Stimulated activated memory B cell treated with anti-CD40 and anti-IgM and Interleukin-4, amounts not matched to agents 10 μg/mL and 1 μg/mL and 100 μg/mL, for 72 hours (primary cell): ENCODE data around the gene KIAA1614.

Experiments
- ATAC-seq: fragments of 150-1000 bp; cut with Tn5 transposase; 2 replicates; pipeline ENCODE4 v1.10.0; 2021
- H3K27ac Mint-ChIP-seq: one replicate; pipeline ENCODE4 v1.8.0; 2022; ENCODE audit warnings: mild to moderate bottlenecking, mixed read lengths
- H3K27me3 Mint-ChIP-seq: one replicate; pipeline ENCODE4 v1.8.0; 2022; ENCODE audit warnings: mixed read lengths
- H3K36me3 Mint-ChIP-seq: one replicate; pipeline ENCODE4 v1.8.0; 2022; ENCODE audit warnings: mixed read lengths
- H3K4me1 Mint-ChIP-seq: one replicate; pipeline ENCODE4 v1.8.0; 2022; ENCODE audit warnings: mixed read lengths
- H3K4me3 Mint-ChIP-seq: one replicate; pipeline ENCODE4 v1.8.0; 2022; ENCODE audit warnings: mild to moderate bottlenecking, moderate library complexity, mixed read lengths
- H3K9me3 Mint-ChIP-seq: one replicate; pipeline ENCODE4 v1.8.0; 2022; ENCODE audit warnings: mixed read lengths

The KIAA1614 gene

DNA sequence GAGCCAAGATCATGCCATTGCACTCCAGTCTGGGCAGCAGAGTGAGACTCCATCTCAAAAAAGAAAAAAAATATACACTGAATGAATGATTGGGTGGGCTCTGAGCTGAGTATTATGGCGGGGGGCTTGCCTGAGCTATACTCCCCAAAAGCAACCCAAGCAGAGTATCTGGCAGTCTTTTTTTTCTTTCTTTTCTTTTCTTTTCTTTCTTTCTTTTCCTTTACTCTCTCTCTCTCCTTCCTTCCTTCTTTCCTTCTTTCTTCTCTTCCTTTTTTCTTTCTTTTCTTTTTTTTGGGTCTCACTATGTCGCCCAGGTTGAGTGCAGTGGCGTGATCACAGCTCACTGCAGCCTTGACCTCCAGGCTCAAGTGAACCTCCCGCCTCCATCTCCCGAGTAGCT lies 27.7 kb downstream of the KIAA1614 start:
- Mint-ChIP-seq H3K27ac (no peak overlapping the region), H3K4me1 (peaks cover 26% of the 10 kb centered on the region), H3K27me3 (peaks cover 8% of the 10 kb centered on the region), H3K36me3 (peaks cover 10% of the 10 kb centered on the region), H3K4me3 (no peak overlapping the region), H3K9me3 (no peaks in the 10 kb centered on the region)
- no peak for ATAC-seq

DNA sequence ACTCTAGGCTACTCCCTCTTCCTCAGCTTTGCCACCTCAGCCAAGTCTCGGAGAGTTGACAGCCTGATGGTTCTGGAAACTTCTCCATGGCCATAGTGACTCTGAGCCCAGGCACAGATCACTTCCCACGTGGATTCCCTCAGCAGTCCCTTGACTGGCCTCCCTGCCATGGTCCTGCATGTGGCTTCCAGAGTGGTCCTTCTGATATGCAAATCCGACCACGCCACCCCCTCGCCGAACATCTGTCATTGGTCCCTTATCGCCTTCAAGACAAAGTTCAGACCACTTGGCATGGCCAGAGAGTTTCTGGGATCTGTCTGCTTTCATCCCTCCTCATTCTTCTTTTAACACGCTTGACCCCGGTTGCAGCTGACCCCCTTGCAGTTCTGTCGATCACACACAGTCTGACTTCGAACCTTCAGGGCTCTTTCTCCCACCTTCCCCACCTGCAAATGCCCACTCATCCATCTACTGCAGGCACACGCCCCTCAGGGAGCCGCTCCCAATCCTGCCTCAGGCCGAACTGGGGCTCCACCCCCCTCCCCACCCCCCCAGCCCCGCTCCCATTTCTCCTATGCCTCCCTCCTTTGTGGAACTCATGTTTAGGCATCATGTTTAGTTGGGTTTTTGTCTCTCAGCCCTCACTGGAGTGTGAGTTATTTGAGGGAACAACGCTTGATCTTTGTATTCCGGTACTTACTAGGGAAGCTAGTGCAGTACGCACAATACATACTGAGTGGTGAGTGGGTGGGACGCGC lies 29.0 kb downstream of the KIAA1614 start:
- Mint-ChIP-seq H3K27ac (no peak overlapping the region), H3K4me1 (peaks cover 18% of the 10 kb centered on the region), H3K36me3 (peaks cover 23% of the 10 kb centered on the region), H3K4me3 (no peak overlapping the region), H3K9me3 (peaks cover 2% of the 10 kb centered on the region), H3K27me3 (peaks cover 8% of the 10 kb centered on the region)
- peak; percentile 3 for ATAC-seq

DNA sequence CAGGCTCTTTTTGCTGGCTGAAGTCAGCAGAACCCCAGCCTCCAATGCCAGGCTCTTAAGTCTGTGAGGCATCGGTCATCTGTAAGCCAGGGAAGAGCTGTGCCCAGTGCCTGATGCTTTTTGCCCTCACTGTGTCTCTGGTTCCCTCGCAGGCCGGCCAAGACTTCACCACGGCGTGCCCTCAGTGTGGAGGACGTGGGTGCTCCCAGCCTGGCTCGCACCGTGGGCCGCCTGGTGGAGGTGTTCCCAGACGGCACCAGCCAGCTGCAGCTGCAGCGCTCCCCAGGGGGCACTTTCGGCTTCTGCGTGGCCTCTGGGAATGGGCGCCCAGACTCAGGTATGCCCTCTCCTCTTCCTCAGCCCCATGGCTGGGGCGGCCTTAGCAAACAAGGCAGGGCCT lies 32.5 kb downstream of the KIAA1614 start:
- Mint-ChIP-seq H3K9me3 (peaks cover 6% of the 10 kb centered on the region), H3K27ac (no peak overlapping the region), H3K36me3 (peaks cover 53% of the 10 kb centered on the region), H3K4me3 (no peak overlapping the region), H3K27me3 (no peaks in the 10 kb centered on the region), H3K4me1 (no peaks in the 10 kb centered on the region)
- no peak for ATAC-seq

DNA sequence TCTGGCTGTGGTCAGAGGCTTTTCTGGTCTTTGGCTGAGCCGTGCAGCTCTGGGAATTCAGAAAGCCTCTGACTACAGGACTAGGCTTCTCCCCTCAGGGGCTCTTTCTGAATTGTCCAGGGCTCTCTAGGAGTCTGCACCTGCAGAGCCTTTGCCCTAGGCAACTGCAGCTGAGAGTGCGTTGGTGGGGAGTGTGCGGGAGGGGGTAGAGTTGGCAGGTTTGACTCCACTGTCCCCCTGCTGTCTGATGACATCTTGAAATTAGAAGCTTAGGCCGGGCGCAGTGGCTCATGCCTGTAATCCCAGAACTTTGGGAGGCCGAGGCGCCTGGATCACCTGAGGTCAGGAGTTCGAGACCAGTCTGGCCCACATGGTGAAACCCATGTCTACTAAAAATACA lies 32.9 kb downstream of the KIAA1614 start:
- peaks cover 55% of the 10 kb centered on the region for H3K36me3 Mint-ChIP-seq
- ATAC-seq = no peak
- peaks cover 6% of the 10 kb centered on the region for H3K9me3 Mint-ChIP-seq
- H3K4me3 Mint-ChIP-seq = no peak overlapping the region
- H3K4me1 Mint-ChIP-seq = no peaks in the 10 kb centered on the region
- no peaks in the 10 kb centered on the region for H3K27me3 Mint-ChIP-seq
- H3K27ac Mint-ChIP-seq = no peak overlapping the region

DNA sequence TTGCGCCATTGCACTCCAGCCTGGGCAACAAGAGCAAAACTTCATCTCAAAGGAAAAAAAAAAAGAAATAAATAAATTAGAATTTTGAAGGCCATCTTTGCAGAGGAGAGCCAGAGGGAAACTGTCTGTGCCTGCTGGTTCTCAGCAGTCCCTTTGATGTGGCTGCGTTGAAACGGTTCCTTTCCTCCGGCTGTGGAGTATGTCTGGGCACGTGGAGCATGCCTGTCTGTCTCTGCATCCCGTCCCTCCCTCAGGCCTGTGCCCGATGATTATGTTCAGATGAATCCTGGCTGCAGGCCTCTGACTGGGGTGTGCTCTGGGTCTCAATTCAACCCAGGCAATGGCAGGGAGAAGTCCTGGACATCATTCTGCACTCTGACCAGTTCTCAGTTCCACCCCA lies 33.4 kb downstream of the KIAA1614 start:
- Mint-ChIP-seq H3K36me3 (peaks cover 55% of the 10 kb centered on the region), H3K27ac (no peak overlapping the region), H3K9me3 (peaks cover 6% of the 10 kb centered on the region), H3K27me3 (no peaks in the 10 kb centered on the region), H3K4me3 (no peak overlapping the region), H3K4me1 (no peaks in the 10 kb centered on the region)
- ATAC-seq = no peak

DNA sequence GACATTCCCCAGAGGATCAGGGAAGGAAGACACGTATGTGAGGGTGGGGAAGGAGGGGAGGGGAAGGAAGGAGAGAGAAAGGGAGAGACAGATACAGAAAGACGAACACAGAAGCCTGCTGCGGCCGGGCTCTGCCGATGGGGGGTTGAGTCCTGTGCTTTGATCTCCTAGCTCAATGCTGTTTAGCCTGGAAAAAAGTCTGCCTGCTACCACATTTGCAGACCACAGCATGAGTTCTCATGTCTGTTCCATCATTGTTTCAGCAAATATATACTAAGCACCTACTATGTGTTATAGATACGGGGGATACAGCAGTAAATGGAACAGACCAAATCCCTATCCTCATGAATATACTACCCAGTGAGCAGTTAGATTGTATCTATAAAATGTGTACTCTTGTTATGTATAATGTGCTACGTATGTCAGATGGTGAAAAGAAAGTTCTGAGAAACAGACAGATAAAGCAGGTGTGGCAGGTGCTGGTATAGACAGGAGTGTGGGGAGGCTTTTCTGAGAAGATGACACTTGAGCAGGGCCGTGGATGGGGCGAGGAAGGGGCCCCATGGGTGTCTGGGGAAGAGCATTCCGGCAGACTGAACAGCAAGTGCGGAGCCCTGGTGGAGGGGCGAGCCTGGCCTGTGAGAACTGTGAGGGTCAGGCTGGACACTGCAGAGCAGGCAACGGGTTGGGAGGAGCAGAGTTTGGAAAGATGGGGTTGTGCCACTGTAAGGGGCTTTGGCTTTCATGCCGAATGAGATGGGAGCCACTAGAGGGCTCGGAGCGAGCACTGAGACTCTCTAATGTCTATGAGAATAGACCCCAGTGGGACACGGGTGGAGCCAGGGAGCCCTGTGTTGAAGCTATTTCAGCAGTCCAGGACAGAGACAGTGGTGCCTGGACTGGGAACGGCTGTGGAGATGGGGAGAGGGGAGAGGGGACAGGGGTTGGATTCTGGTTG lies 34.1 kb downstream of the KIAA1614 start:
- Mint-ChIP-seq H3K4me1 (no peaks in the 10 kb centered on the region), H3K9me3 (peaks cover 6% of the 10 kb centered on the region), H3K27me3 (no peaks in the 10 kb centered on the region), H3K4me3 (no peak overlapping the region), H3K27ac (no peak overlapping the region), H3K36me3 (peaks cover 60% of the 10 kb centered on the region)
- ATAC-seq = no peak

DNA sequence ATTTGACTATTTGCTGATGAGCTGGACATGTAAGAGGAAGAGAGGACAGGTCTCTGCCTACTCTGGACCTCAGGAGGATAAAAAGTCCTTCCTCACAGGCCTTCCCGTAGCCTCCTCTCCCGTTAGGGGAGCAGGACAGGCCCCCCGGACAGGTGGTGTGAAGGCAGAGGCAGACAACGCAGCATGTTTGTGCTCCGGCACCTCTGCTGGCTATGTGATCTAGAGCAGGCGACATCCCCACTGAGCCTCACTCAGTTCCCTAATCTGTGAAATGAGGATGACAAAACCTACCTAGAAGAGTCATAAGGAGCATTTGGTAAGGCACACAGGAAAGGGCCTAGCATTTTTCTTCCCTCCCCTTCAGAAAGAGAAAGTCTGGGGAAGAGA lies 34.8 kb downstream of the KIAA1614 start:
- Mint-ChIP-seq H3K4me1 (no peaks in the 10 kb centered on the region), H3K9me3 (peaks cover 6% of the 10 kb centered on the region), H3K36me3 (peaks cover 59% of the 10 kb centered on the region), H3K27me3 (no peaks in the 10 kb centered on the region), H3K27ac (no peak overlapping the region), H3K4me3 (no peak overlapping the region)
- no peak for ATAC-seq

DNA sequence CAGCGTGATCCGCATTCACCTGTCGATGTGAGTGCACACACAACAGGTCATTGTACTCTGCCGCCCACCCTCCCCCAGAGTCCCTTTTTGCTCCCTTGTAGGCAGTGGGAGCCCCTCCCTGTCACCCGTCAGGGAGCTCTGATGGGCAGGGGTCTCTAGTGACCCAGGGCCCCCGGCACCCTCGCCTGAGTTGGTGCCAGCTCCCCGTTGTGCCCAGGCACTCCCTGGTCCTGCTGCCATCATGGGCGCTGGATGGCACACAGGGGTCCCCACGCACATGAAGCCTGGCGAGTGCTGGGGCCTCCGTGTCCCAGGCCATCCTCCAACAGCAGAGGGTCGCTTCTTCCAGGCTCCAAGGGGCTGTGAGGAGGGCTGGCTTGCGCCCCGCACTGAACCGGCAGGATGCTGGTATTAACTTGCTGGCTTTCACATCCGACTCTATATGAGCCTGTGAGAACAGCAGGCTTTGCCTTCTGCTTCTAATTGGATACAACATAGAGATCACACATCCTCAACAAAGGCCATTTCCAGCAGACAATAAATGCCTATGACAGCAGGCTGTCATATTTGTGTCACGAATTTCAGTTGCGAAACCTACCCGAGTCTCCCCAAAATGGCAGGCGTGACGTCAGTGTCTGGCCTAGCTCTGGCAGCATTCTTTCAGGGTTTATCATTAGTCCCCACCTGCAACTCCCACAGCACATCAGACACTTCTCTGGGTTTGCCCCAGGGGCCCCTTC lies 35.4 kb downstream of the KIAA1614 start:
- Mint-ChIP-seq H3K9me3 (peaks cover 6% of the 10 kb centered on the region), H3K27ac (no peak overlapping the region), H3K4me1 (peaks cover under 1% of the 10 kb centered on the region), H3K4me3 (no peak overlapping the region), H3K27me3 (no peaks in the 10 kb centered on the region), H3K36me3 (peaks cover 56% of the 10 kb centered on the region)
- no peak for ATAC-seq

DNA sequence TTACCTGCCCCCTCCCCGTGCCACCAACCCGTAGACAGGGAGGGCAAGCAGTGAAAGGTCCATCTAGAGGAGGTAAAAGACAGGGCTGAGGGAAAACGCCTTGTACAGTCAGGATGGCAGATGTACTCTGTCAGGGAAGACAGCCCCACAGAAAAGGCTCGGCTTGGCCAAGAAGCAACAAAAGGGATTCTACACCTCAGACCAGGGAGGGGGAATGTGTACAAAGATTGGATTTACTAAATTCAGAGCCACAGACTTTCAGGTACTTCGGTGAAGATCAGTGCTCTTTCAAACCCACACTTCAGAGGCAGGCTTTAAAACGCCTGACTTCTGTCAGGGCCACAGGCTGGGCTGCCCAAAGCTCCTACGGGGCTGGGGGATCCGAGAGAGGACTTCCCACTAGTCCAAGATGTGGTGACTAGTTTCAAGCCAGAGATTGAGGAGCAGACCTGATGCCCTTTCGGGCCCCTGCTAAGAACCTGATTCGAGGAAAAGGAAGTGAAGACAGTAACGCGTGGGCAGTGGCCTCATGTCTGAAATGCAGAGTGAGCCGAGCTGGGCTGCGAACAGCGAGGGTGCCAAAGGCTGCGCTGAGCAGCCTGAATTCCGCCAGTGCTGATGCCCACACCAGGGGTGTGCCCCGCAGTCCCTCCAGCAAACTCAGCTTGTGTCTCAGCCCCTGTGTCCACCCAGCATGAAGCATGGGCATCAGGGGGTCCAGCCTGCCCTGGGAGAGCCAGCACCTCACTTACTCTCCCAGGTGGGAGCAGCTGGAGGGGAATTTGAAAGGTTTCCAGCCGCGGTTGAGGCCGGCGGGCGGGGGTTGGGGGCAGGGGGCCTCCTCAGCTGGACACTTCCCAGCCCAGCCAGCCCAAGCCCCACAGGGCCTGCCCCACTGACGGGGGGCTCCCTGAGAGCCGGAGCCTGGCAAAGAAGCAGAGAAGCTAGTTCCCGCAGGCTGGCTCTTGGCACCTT lies 36.2 kb downstream of the KIAA1614 start:
- peaks cover 6% of the 10 kb centered on the region for H3K9me3 Mint-ChIP-seq
- H3K27ac Mint-ChIP-seq = no peak overlapping the region
- no peak for ATAC-seq
- no peaks in the 10 kb centered on the region for H3K27me3 Mint-ChIP-seq
- H3K4me1 Mint-ChIP-seq = peaks cover 6% of the 10 kb centered on the region
- H3K4me3 Mint-ChIP-seq = no peak overlapping the region
- peaks cover 56% of the 10 kb centered on the region for H3K36me3 Mint-ChIP-seq

DNA sequence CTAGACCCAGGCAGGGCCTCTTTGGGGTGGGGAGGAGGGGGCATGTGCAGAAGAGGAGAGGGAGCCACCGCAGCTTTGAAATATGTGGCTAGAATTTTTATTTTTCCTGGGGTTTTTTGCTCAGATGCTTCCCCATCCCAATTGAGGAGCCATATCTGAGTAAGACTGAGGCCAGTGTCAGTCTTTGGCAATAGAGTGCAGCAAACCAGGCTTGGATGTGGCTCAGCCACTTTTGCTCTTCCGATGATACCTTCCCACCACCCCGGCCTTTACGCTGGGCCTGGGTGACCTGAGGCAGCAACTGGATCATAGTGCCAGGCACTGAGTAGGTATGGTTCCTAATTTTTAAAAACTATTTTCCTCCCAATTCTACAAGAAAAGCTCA lies 36.9 kb downstream of the KIAA1614 start:
- Mint-ChIP-seq H3K4me1 (peaks cover 10% of the 10 kb centered on the region), H3K4me3 (no peak overlapping the region), H3K36me3 (peaks cover 51% of the 10 kb centered on the region), H3K9me3 (peaks cover 6% of the 10 kb centered on the region), H3K27me3 (no peaks in the 10 kb centered on the region), H3K27ac (no peak overlapping the region)
- no peak for ATAC-seq

DNA sequence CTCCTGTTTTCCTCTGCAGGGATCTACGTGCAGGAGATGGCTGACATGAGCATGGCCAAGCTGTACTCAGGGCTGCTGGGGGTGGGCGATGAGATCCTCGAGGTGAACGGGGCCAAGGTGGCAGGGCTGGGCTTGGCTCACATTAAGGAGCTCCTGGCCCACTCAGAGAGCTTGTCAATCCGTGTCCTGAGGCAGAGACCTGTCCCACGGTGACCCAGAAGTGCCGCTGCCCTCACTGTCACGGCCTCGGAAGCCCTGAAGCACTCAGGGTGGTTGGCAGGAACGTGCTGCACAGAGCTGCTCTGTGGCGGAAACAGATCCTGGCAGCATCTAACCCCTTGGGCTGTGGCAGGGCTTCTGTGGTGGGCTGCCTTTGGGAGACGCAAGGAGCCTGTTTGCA lies 37.6 kb downstream of the KIAA1614 start:
- H3K36me3 Mint-ChIP-seq = peaks cover 51% of the 10 kb centered on the region
- ATAC-seq = no peak
- no peak overlapping the region for H3K27ac Mint-ChIP-seq
- peaks cover 11% of the 10 kb centered on the region for H3K4me1 Mint-ChIP-seq
- H3K27me3 Mint-ChIP-seq = no peaks in the 10 kb centered on the region
- H3K9me3 Mint-ChIP-seq = peaks cover 6% of the 10 kb centered on the region
- H3K4me3 Mint-ChIP-seq = no peak overlapping the region

DNA sequence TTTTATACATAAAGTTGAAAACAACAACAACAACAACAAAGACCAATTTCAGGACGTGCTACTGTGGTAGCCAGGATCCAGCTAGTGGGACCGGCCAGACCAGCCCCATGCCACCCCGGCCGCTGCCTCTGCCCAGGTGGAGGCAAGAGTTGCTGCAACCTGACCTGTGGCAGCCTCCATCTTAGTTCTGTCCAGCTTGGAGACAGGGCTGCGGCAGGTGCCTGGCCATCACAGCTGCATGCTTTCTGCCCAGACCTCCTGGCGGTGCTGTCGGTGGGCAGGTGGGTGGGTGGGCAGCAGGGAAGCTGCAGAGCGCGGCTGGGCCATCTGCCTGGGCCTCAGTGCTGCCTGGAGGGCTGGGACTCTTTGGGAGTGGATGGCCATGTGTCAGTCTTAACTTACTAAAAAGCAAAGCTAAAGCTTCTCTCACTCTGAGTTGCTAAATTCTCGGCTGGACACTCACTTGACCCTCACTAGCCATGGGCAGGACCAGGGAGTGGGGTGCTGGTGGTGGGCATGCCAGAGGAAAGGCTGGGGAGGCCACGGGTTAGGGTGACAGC lies 38.6 kb downstream of the KIAA1614 start:
- Mint-ChIP-seq H3K27me3 (no peaks in the 10 kb centered on the region), H3K36me3 (peaks cover 42% of the 10 kb centered on the region), H3K27ac (no peak overlapping the region), H3K9me3 (peaks cover 6% of the 10 kb centered on the region), H3K4me3 (no peak overlapping the region), H3K4me1 (peaks cover 11% of the 10 kb centered on the region)
- no peak for ATAC-seq

DNA sequence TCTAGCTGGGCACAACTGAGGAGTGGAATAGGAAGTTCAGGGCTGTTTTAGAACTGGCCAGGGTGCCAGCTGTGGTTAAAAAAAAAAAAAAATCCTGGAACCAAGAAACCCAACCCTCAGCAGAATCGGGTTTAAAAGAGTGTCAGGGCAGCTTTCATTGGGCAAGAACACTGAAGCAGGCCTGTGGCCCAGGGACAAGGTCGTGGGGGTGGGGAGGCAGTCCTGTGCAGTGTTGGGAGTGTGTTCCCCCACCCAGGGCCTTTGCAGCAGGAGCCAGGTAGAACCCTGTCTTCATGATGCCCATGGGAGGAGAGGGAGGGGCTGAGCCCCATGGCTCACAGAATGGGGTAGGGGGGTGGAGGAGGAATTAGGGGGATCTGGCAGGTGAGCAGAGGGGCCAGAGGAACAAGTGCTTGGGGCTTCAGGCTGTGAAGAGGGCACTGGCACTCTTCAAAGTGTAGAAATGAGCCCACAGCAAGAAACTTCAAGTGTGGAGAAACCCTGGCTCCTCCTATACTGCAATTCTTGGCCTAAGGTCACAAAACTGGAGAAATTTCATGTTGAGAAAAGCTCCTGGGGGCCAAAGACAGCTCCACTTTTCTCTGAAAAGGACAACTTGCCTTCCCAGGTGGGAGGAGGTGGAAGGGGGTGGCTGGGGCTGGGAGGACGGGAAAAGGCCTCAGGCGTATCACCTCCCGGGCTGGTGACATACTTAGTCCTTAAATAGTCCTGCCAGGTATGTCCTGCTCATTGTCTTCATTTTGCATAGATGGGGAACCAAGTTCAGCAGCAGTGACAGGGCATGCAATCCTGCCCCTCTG lies 39.3 kb downstream of the KIAA1614 start:
- no peak overlapping the region for H3K27ac Mint-ChIP-seq
- no peak for ATAC-seq
- H3K9me3 Mint-ChIP-seq = peaks cover under 1% of the 10 kb centered on the region
- H3K27me3 Mint-ChIP-seq = no peaks in the 10 kb centered on the region
- H3K36me3 Mint-ChIP-seq = peaks cover 34% of the 10 kb centered on the region
- H3K4me3 Mint-ChIP-seq = no peak overlapping the region
- H3K4me1 Mint-ChIP-seq = peaks cover 11% of the 10 kb centered on the region
